Fibroblast of skin of left quadriceps (primary cell): ENCODE results near the gene SIGLECL1.

Experiments used
- DNase-seq, 2 experiments: peaks; one replicate each; pipeline ENCODE4 v3.0.0-alpha.2; 2013; ENCODE audit warnings: low read depth in 2 of 2

Gene SIGLECL1

DNA sequence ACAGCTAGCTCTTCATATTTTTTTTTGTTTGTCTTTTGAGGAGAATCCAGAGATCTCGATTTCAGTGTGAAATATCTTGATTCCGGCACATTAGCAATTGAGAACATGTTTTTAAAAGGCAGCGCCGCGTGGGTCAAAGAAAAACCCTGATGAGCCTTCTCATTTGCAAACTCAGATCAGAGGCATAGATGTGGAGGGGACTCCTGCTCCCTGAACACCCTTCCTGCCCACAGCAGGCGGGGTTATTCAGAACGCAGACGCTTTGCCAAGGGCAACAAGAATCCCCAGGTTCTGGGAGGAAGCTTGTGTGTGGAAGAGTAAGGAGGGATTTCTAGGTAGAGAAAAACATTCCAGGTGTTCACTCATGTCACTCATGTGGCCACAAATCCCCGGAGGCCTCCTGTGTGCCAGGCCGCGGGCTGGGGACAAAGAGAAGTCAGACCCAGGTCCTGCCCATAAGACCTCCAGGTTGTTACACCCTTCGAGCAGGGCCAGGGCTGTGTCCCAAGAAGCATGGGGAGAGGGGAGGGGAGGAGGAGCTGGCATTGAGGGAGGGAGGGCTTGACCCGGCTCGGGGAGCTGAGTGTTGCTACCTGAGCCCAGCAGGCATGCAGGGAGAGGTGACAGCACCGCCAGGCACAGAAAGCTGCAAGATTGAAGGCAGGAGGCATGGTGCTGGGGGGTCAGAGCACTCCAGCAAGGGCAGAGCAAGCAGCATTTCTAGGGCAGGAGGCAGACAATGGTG, 44.7 kb downstream of the SIGLECL1 start:
- no peak for DNase-seq

DNA sequence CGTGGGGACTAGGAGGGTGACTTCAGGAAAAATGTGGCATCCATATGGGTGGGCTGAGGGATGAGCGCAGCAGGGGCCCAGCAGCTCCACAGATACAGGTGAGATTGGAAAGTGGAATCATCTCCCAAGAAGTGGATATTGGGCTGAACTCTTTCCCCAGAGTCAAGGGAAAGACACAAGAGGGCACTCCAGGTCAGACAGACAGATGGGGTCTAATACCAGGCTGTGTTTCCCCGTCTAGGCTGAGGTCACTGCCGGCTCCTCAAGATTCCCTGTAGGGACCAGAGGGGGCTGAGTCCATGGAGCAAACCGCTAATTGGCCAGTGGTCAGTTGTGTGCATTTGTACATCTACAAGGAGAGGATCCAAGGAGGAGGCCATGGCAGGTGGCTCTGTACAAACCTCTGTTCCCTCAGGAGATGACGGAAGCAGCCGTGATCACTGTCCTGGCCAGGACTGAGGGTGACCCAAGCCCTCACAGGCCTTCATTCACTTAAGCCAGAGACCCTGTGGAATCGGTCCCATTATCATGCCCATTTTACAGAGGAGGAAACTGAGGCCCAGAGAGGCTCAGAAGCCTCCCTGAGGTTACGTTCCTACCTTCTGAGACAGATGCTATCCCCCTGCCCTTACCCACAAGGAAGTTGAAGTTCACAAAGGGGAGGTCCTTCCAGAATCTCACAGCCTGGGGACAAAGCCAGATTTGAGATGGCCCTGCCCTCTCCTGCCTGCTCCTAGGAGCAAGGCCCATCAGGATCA, 45.6 kb downstream of the SIGLECL1 start:
- DNase-seq, result no peak

DNA sequence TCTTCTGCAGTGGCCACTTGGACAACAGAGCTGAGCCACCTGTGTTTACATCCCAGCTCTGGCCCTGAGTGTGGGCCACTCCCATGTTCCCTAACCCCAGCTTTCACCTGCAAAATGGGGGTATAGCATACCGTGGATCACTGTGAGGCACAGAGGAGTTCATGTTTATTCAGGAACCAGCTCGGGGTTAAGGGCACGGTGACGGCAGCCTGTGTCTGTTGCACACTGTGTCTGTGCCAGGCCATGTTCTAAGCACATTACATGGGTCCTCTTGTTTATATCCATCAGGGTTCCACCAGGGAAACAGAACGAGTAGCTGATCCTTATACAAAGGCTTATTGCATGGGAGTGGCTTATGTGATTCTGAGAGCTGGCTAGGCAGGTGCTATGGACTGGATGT, 46.5 kb downstream of the SIGLECL1 start:
- DNase-seq, result no peak

DNA sequence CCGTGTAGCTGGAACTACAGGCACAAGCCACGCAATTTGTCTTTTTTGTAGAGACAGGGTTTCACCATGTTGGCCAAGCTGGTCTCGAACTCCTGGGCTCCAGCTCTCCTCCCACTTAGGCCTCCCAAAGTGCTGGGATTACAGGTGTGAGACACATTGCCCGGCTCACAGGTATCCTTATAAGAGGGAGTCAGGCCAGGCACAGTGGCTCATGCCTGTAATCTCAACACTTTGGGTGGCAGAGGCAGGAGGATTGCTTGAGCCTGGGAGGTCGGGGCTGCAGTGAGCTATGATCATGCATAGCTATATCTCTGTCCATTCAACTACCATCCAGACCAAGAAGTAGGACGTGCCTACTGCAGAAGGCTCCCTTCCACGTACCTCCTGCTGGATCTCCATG, 50.4 kb downstream of the SIGLECL1 start:
- no peak for DNase-seq

DNA sequence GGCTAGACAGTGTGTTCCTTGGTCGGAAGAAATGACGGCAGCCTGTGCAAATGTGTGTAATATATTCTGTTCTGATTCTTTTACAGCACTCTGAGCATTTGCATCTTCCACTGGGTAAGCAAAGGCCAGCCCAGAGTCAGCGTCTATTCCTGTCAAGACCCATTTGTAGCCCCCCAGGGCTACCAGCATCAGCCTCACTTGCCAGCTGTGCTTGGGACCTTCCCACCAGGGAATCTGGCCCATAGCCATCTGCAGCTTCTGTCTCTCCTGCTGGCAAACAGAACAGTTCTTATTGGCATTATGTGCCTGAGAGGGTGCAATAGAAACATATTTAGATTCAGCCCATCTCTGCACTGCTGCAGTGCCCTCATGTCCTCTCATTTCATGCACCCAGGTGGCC, 54.6 kb downstream of the SIGLECL1 start:
- no peak for DNase-seq

DNA sequence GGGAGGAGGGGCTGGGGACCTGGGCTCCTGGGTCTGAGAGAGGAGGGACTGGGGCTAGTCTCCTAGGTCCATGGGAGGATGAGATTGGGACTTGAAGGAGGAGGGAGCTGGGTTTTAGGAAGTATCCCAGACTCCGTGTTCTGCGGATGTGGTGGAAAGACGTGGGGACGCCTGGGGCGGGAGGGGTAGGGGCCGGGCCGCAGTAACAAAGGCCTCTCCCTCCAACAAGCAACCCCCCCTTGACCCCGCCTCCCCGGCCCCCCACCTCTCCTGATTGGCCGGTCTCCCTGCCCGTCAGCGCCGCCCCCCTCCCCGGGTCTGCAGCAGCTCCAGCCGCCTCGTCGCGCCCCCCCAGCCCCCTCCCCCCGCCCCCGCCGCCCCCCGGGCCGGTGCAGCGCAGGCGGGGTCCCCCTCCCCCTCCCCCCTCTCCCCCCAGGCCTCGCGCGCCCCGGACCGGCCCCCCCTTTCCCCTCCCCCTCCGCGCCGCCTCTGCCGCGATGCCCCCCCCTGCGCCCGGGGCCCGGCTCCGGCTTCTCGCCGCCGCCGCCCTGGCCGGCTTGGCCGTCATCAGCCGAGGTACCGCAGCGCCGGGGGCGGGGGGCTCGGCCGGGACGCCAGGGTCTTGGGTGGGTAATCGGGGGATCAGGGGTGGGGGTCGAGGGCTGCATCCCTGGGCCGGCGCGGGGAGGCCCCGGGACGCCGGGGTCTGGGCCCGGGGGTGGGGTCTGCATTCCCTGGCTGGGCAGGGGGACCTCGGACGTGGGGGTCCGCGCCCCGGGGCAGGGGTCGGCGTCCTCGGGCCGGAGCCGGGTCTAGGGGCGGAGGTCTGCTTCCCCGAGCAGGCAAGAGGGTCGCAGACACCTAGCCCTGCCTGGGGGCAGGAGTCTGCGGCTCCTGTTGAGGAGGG, 60.7 kb downstream of the SIGLECL1 start, which contains the start of gene IGLON5:
IGLON5 (plus strand) TSS at position 294 of the 907 bp plus-strand sequence; CDS start at position 498, 204 bp downstream.
- DNase-seq, result no peak

DNA sequence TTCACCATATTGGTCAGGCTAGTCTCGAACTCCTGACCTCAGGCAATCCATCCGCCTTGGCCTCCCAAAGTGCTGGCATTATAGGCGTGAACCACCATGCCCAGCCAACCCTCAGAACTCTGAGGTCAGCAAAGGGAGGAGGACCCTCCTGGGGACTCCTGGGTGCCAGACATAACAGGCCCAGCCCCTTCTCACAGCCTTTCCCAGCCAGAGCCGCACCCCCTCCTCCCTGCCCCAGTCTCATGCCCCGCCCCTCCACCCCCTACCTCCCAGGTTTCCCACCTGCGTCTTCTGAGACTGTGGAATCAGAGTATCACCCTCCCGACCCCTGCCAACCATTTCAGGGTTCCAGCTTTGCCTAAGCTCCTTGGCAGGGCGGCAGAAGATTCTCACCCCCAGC, 65.8 kb downstream of the SIGLECL1 start:
- DNase-seq, result no peak

DNA sequence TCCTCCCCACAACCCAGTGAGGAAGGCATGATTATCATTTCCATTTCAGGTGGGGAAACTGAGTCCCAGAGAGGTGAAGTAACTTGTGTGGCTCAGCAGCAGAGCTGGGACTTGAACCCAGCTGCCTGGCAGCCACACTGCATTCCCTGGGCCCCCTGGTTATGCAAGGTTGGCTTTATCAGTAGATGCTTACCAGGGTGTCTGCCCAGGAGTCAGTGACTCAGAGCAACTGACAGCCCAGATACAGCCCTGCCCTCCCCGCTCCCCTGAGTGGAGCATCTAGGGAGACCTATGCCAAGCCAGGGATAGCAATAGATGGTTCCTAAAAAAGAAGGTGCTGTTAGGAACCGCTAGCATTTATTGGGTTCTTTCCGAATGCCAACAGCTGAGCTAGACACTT, 66.5 kb downstream of the SIGLECL1 start:
- no peak for DNase-seq

DNA sequence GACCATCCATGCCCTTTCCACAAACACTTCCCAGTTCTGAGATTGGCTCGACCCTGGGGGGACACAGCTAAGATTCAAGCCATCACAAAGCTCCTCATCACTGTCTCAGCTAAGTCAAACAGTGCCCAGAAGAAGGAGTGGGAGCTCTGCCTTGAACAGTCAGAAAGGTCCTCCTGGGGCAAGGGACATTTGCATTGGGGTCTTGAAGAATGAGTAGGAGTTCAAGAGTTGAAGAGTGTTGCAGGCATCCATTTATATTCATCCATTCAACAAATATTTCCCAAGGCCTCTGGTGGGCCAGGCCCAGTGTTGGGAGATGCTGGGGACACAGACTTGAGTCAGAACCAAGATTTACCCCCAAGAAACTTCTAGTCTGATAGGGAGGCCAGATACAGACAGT, 67.1 kb downstream of the SIGLECL1 start:
- no peak for DNase-seq
